ENCODE results near the gene OGA. TPM values are rescaled to one million over a fixed set of nuclear protein-coding genes. Genes with fewer than 3 reads are reported as not detected.

Gene OGA
- total RNA-seq, 1 donor = 53.3 TPM

DNA sequence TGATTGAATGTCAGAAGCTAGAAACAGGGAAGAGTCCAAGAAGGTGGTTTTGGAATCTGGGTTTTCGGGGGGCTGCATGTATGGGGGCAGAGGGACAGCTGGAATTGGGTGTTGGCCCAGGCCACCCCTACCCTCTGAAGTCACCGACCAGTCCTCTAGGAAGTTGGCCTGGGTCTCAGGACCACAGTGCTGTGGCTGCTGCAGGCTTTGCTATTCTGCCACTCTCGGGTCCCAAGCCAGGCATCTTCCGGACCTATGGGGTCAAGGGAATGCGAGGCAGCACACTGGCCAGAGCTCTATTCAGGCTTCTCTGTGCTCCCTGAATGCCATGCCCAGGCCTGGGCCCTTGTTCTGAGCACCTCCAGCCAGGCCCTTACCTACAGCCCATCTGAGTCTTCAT lies 55.5 kb downstream of the OGA start:
- no peak for DNase-seq (ENCODE audit: low read depth in 2 of 3, low spot score in 2 of 3)

DNA sequence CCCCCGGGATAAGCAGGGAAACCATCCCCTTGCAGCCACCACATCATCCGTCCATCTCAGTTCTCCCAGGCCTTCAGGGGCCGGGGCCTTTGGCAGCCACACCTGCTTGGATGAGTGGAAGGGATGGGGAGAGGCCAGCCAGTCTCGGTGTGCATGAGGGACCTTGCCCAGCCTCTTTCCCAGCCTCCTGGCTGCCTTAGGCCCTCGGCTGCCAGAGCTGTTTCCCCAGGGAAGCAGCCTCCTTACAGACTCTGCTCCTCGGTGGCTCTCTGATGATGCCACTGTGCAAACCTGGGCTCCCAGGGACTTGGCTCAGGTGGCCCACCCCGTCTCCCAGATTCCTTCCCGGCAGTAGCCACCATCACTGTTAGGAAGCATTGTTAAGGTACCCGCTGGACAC lies 57.0 kb downstream of the OGA start:
- DNase-seq (ENCODE audit: low read depth in 2 of 3, low spot score in 2 of 3) = no peak

DNA sequence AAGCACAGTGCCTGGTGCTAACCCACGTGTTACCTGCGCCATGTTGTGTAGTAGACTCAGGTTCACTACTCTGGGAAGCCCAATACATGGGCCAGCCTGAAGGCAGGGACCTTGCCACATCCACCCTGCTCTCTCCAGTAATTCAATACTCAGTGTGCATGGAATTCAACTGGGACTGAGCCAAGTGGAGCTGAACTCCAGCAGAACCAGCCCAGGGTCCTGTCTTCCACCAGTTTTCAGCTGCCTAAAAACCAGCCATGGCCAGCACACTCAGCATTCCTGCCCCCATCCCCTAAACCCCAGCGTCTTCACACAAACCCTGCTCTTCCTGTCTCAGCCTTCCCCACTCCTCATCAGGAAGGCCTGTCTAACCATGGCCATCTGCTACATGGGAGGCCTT lies 57.7 kb downstream of the OGA start:
- no peak for DNase-seq (ENCODE audit: low read depth in 2 of 3, low spot score in 2 of 3)

DNA sequence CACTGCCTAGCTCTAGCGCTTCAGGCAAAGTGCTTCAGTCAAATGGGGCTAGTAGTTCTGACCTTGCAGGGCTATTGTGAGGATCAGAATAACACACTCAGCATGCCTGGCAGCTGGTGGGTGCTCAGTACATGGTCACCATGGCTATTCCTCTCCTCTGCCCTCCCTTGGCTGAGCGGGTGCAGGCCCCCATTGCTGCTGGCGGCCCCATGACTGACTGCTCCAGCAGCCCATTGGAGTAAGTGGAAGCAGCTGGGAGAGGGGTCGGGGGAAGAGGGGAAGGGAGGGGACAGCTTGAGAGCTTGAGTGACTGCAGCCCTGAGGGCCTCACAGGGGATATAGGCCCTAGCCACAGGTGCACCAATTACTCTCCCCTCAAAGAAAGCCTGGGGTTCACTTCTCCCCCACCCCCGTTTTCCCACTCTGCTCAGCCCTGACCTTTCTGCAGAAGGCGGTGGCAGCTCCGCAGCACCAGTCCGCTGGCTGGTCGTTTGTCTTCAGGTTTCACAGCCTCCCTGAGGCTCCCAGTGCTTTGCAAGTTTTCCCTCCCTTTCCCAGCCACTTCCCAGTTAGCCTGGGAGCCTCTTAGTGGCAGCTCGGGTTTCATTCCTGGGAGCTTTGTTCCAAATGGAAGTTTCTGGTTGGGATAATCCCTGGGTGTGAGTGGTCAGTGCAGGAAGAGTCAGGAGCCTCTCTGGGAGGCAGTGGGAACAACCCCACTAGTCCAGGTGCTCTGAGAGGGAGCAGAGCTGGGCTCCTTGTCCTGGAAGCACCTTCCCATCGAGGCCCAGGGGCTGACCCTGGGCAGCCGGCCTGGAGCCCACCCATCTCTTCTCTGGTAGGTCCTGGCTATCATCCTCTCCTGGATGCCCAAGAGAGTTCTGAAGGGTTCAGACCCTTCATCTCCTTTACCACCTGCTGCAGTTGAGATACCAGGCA lies 58.7 kb downstream of the OGA start:
- DNase-seq (ENCODE audit: low read depth in 2 of 3, low spot score in 2 of 3) = no peak

DNA sequence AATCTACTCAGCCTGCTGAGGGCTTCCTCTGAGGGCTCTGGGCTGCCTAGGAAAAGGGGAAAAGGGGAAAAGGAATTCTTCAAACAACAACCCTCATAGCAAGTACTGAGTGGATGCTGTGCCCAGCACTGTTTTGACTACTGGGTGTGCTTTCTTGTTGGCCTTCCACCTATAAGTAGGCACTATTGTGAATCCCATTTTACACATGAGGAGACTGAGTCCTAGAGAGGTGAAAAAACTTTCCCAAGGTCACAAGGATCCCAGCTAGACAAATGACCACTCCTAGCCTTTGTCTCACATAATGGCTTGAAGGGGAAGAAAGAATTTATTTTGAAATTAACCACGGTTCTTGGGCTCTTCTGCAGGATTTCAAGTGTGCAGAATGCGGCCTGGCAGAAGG lies 59.4 kb downstream of the OGA start:
- no peak for DNase-seq (ENCODE audit: low read depth in 2 of 3, low spot score in 2 of 3)

DNA sequence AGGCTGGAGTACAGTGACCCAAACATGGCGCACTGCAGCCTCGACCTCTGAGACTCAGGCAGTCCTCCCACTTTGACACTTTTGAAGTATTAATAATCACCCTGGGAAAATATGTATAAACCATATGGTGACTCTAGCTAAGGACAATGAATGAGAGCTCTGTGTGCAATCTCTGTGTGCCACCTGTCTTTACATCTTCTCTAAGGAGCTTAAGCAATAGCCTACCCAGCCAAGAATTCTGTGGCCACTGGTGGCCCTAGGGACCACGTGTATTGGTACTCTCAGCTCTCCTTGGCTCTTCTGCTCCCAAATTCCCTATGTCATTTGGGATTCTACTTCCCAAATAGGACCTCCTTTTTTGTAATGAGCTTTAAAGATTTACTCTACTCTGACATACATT lies 66.0 kb downstream of the OGA start:
- DNase-seq (ENCODE audit: low read depth in 2 of 3, low spot score in 2 of 3) = no peak

DNA sequence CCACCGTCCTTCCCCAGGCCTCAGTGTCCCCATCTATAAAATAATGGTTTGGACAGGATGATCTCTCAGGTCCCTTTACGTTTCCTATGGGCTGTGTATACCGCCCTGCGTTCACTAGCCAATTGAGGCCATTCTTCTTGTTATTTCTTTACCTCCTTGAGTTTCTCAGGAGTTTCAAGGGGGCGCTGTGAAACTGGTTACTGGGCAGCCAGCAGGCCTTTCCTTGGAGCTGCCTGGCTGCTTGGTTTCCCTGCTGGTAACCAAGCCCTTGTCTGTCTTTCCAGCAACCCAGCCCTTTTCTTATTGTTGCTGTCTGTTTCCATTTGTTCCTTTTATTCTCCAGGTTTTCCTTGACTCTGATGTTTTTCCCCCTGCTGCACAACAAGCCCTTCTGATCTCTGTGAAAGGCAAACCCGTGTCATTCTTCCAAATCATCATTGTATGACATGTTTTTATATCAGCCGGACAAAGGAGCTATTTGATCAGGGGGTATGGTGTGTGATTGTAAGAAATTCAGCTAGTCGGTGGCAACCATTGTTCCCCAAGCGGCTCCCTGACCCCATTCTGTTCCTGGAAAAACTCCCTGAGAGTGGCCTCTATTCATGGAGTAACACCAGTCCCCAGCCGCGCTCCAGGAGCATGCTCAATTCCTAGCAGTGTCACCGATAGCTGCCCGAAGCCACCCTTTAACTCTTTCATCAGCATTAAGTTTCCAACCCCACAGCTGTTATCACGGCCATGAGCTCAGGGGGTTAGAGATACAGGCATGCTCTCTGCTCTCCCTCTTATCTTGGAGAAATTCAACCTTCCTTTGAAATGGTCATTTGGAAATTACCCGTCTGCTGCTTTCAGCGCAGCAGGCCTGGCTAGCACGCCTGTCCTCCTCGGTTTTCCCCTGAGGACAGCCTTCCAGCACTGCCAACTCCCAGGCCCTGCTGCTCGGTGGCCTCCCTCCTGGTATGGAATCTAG lies 68.9 kb downstream of the OGA start:
- no peak for DNase-seq (ENCODE audit: low read depth in 2 of 3, low spot score in 2 of 3)

DNA sequence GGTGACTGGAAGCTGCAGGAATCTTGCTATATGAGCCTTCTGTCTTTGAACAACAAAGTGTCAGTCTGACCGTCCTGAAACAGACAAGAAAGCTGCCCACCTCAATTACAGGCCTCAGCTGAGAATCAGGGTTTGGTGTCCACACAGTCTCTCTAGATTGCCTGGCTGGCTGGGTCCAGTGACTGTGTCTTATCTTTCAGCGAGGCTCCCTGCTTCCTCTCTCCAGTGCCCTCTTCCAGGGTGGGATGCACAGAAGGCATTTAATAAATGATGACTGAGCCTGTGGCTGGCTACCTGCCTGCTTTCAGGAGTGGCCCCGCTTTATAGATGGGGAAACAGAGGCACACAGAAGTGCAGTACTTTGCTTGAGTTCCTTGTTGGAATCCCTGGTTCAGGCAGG lies 69.7 kb downstream of the OGA start:
- no peak for DNase-seq (ENCODE audit: low read depth in 2 of 3, low spot score in 2 of 3)

DNA sequence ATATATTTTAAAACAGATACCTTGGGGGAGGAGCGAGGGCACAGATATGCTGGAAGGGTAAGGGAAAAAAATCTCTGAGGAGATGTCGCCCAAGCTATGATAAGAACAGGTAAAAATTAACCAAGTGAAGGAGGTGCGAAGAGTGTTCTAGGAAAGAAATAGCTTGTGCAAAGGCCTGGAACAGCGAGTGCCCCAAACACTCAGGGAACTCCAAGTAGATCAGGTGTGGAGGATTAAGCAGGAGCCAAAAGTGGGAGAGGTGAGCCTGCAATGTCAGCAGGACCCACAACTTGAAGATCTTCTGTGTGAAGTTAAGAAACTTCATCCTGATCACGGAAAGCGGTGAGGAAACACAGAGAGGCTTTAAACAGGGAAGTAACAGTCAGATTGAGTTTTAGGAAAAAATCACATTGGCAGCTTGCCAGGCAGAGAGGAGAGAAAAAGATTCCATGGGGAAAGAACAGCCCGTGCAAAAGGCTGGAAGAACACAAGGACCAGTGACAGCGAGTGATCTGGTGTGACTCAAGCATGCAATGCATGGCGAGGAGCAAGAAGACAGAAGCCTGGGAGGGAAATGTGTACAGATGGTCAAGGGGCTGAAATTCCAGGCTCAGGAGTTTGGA lies 73.1 kb downstream of the OGA start:
- no peak for DNase-seq (ENCODE audit: low read depth in 2 of 3, low spot score in 2 of 3)

DNA sequence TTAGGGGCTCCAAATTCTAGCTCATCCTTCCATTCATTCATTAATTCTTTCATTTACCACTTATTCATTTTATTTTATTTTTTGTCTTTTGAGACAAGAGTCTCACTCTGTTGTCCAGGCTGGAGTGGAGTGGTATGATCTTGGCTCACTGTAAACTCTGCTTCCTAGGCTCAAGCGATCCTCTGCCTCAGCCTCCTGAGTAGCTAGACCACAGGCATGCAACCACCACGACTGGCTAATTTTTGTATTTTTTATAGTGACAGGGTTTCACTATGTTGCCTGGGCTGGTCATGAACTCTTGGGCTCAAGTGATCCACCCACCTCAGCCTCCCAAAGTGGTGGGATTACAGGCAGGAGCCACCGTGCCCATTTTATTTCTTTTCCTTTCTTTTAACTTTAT lies 74.0 kb downstream of the OGA start:
- DNase-seq (ENCODE audit: low read depth in 2 of 3, low spot score in 2 of 3) = no peak

DNA sequence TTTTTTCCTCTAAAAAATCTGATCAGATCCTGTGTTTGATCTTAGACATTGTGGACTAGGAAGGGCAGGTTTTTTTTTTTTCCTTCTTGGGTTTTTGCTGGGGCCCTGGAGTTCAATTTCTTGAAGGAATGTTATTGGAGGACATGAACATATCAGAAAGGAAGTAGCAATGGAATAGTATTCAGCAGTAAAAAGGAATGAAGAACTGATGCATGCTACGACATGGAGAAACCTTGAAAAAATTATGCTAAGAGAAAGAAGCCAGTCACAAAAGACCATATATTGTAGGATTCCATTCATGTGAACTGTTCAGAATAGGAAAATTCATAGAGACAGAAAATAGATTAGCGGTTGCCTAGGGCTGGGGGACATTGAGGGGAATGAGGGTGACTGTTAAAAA lies 76.3 kb downstream of the OGA start:
- no peak for DNase-seq (ENCODE audit: low read depth in 2 of 3, low spot score in 2 of 3)

DNA sequence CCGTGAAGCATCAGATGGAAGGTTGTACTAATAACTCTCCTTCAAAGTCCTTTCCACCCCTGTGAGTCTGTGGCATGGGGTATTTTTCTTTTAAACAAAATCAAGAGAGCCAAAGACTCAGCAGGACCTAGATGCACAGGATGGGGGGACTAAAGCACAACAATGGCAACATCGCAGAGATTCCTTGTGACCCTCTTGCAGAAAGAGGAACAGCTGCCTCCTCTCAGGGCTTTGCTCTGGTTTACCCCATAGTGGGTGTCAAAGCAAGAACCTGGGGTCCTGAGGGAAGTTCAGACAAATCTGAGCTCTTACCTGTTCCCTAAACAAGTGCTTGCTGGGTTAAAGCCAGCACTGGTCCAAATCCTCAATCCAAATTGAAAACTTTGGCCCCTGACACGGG lies 81.6 kb downstream of the OGA start:
- DNase-seq (ENCODE audit: low read depth in 2 of 3, low spot score in 2 of 3) = peak in 1 of 3 donors; percentile 4

Other genes with a start within 250 kb of the OGA start
- 31.0 TPM for gene POLL, start 230.2 kb downstream of the OGA start, total RNA-seq
- 10.0 TPM for gene DPCD, start 230.1 kb downstream of the OGA start, total RNA-seq
- gene FBXW4, start 123.3 kb downstream of the OGA start, total RNA-seq = 50.1 TPM
- not detected for gene FGF8, start 42.3 kb downstream of the OGA start, total RNA-seq
- 136 TPM for gene NPM3, start 35.0 kb downstream of the OGA start, total RNA-seq
- 0.27 TPM for gene KCNIP2, start 25.4 kb upstream of the OGA start, total RNA-seq
- gene ARMH3, start 237.7 kb upstream of the OGA start, total RNA-seq = 12.4 TPM
- gene HPS6, start 246.9 kb upstream of the OGA start, total RNA-seq = 29.1 TPM